CD14-positive monocyte (primary cell): ENCODE data around the gene HAS3. TPM values are rescaled to one million over a fixed set of nuclear protein-coding genes. Genes with fewer than 3 reads are reported as not detected.

Source experiments
- DNase-seq, 3 donors: peaks; one replicate each; pipeline ENCODE4 v3.0.0-alpha.2; 2011 to 2022
- H2AFZ ChIP-seq: 2 replicates; pipeline ENCODE4 v1.6.0; 2012; ENCODE audit warnings: mild to moderate bottlenecking, low read depth, low read length, inconsistent platforms; ENCODE audit not compliant: insufficient read depth, poor library complexity, severe bottlenecking
- H3K27ac ChIP-seq, 2 donors: 1 replicate in 1 of 2; 2 replicates in 1 of 2; pipeline ENCODE4 v1.5.1; 2012 to 2013; ENCODE audit warnings: low read length in 2 of 2, control low read depth in 1 of 2, inconsistent platforms in 1 of 2, low read depth in 1 of 2, mild to moderate bottlenecking in 1 of 2
- H3K27me3 ChIP-seq, 2 donors: one replicate each; pipeline versions ENCODE4 v1.6.0 to v1.6.1; 2011 to 2013; ENCODE audit warnings: low read length in 2 of 2; ENCODE audit not compliant: control insufficient read depth in 2 of 2, insufficient read depth in 2 of 2
- H3K36me3 ChIP-seq, 2 donors: replicated peaks in 1 of 2; 1 replicate in 1 of 2; 2 replicates in 1 of 2; pipeline versions ENCODE4 v1.5.1 to v1.6.1; 2012 to 2013; ENCODE audit warnings: low read length in 2 of 2, control low read depth in 1 of 2, inconsistent platforms in 1 of 2, mild to moderate bottlenecking in 1 of 2; ENCODE audit not compliant: insufficient read depth in 2 of 2, control insufficient read depth in 1 of 2
- H3K4me1 ChIP-seq, 2 donors: 1 replicate in 1 of 2; 2 replicates in 1 of 2; pipeline versions ENCODE4 v1.5.1 to v1.6.1; 2012 to 2013; ENCODE audit warnings: low read length in 2 of 2, control low read depth in 1 of 2, inconsistent platforms in 1 of 2, mild to moderate bottlenecking in 1 of 2, moderate library complexity in 1 of 2; ENCODE audit not compliant: insufficient read depth in 2 of 2, control insufficient read depth in 1 of 2
- H3K4me2 ChIP-seq: replicated peaks from 2 replicates; pipeline ENCODE3; 2012; ENCODE audit warnings: low read length, moderate library complexity, mild to moderate bottlenecking; ENCODE audit not compliant: poor library complexity, severe bottlenecking; ENCODE audit errors: extremely low read depth
- H3K4me3 ChIP-seq, 3 experiments: fragments of 200-600 bp in 1 of 3; sonication (generic) in 1 of 3; replicated peaks in 1 of 3; 1 replicate in 2 of 3; 2 replicates in 1 of 3; pipeline ENCODE4 v1.5.1; 2011 to 2013; ENCODE audit warnings: low read length in 3 of 3, mild to moderate bottlenecking in 3 of 3, control low read depth in 2 of 3, low read depth in 2 of 3, inconsistent platforms in 1 of 3, moderate library complexity in 1 of 3
- H3K79me2 ChIP-seq: 2 replicates; pipeline ENCODE4 v1.6.0; 2012; ENCODE audit warnings: mild to moderate bottlenecking, control low read depth, inconsistent platforms, low read length, moderate library complexity; ENCODE audit not compliant: insufficient read depth
- H3K9ac ChIP-seq: 2 replicates; pipeline ENCODE4 v1.6.0; 2017; ENCODE audit warnings: low read length, mild to moderate bottlenecking; ENCODE audit not compliant: insufficient read depth, poor library complexity, severe bottlenecking
- H3K9me3 ChIP-seq, 2 donors: replicated peaks in 1 of 2; 1 replicate in 1 of 2; 2 replicates in 1 of 2; pipeline versions ENCODE4 v1.5.1 to v1.6.1; 2012 to 2013; ENCODE audit warnings: low read length in 2 of 2, control low read depth in 1 of 2; ENCODE audit not compliant: control insufficient read depth in 1 of 2, insufficient read depth in 1 of 2
- H4K20me1 ChIP-seq: 2 replicates; pipeline ENCODE4 v1.6.0; 2012; ENCODE audit warnings: mild to moderate bottlenecking, low read length, control low read depth, moderate library complexity; ENCODE audit not compliant: insufficient read depth
- H3K27ac Mint-ChIP-seq, 7 donors: one replicate each; pipeline ENCODE4 v1.8.0; 2020; ENCODE audit warnings: mild to moderate bottlenecking in 7 of 7, mixed read lengths in 7 of 7, moderate library complexity in 6 of 7, inconsistent platforms in 2 of 7
- H3K27me3 Mint-ChIP-seq, 3 donors: one replicate each; pipeline ENCODE4 v1.8.0; 2021 to 2022; ENCODE audit warnings: low read depth in 3 of 3, mild to moderate bottlenecking in 3 of 3, mixed read lengths in 3 of 3, moderate library complexity in 3 of 3, inconsistent platforms in 1 of 3
- H3K36me3 Mint-ChIP-seq, 2 donors: one replicate each; pipeline ENCODE4 v1.8.0; 2020; ENCODE audit warnings: mixed read lengths in 2 of 2, inconsistent platforms in 1 of 2, mild to moderate bottlenecking in 1 of 2
- H3K4me1 Mint-ChIP-seq: one replicate; pipeline ENCODE4 v1.8.0; 2020; ENCODE audit warnings: mild to moderate bottlenecking, mixed read lengths
- H3K4me3 Mint-ChIP-seq, 2 donors: one replicate each; pipeline ENCODE4 v1.8.0; 2020; ENCODE audit warnings: mild to moderate bottlenecking in 2 of 2, mixed read lengths in 2 of 2, moderate library complexity in 1 of 2
- H3K9me3 Mint-ChIP-seq, 7 donors: one replicate each; pipeline ENCODE4 v1.8.0; 2020 to 2022; ENCODE audit warnings: mixed read lengths in 7 of 7, mild to moderate bottlenecking in 6 of 7, moderate library complexity in 6 of 7, inconsistent platforms in 2 of 7
- WGBS: methylation state at CpG from one replicate; pipeline ENCODE4 v1.1.5; 2013; ENCODE audit warnings: missing lambda C conversion rate; ENCODE audit not compliant: insufficient coverage; 5-methylcytosine and 5-hydroxymethylcytosine counted together
- intact Hi-C, 2 donors: fragments of 100-400 bp; cut with micrococcal nuclease; formaldehyde crosslinking; loops; one replicate each; pipeline versions ENCODE4 v1.15.0 to v1.15.1; 2023
- polyA plus RNA-seq, 3 donors: library from polyadenylated mRNA; depleted of rRNA in 1 of 3; unstranded in 2 of 3; stranded (reverse) in 1 of 3; fragments of 300-500 nt in 2 of 3; fragments of >200 nt in 1 of 3; fragmentation: Illumina TruSeq in 2 of 3; gene quantifications; 1 replicate in 2 of 3; 2 replicates in 1 of 3; pipeline ENCODE4 v1.2.3, GENCODE V29; 2012 to 2021
- TF ChIP-seq, protein P1 (sequence below): fragments of 200-600 bp; IDR thresholded peaks from one replicate; pipeline ENCODE4 v1.8.0; 2022; ENCODE audit warnings: antibody characterized with exemption, mild to moderate bottlenecking

Gene HAS3
- polyA plus RNA-seq, 3 donors, result 1.3 TPM; not detected in 2

DNA sequence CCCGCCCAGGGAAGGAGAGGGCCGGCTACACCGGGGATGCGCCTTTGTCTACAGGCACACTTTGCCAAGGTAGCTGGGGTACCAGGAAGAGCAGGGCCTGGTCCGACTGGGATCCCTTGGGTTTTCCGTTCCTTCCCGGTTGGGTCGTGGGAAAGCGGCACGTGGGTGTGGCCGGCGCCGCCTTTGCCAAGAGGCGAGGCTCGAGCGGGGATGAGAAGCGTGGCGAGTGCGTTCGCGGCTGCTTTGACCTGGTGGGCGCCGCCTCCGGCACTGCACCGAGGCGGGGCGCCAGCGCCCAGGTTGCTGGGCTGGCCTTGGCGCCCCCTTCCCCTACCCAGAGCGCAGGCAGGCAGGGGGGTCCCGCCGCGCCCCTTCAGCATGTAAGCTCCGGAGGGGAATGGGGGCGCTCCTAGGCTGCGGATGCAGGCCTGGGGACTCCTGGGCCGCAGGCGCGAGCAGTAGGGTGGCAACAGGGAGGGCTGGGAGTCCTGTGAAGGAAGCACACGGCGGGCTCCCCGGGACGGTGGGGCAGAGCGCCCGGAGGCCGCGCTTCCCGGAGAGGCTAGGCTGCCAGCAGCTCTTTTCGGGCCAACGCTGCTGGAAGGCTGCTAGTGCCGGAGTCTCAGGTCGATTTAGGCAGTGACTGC, 2.0 kb downstream of the HAS3 start:
- Histone ChIP-seq H3K4me2 (peak overlapping the region; percentile 56), H3K36me3 (peaks cover 12 to 19% of the 10 kb centered on the region in 2 donors), H3K27me3 (peaks cover 24 to 49% of the 10 kb centered on the region in 2 donors), H4K20me1 (peaks cover 55% of the 10 kb centered on the region), H3K79me2 (no peaks in the 10 kb centered on the region), H3K9me3 (peaks cover 0 to 7% of the 10 kb centered on the region in 2 donors), H3K9ac (no peak overlapping the region), H3K4me3 (no peak overlapping the region), H3K4me1 (peaks cover 14 to 25% of the 10 kb centered on the region in 2 donors), H3K27ac (no peak overlapping the region), H2AFZ (no peak overlapping the region)
- DNase-seq, result no peak
- peaks cover 20% of the 10 kb centered on the region for H3K4me1 Mint-ChIP-seq
- H3K36me3 Mint-ChIP-seq, result peaks cover 20 to 32% of the 10 kb centered on the region in 2 donors
- H3K4me3 Mint-ChIP-seq, result peak overlapping the region in 1 of 2 donors; percentile 76
- H3K9me3 Mint-ChIP-seq, result peaks cover 0 to 11% (median 0%) of the 10 kb centered on the region in 7 donors
- H3K27me3 Mint-ChIP-seq, result peaks cover 59 to 66% (median 61%) of the 10 kb centered on the region in 3 donors
- intact Hi-C loops, result no loop called here
- H3K27ac Mint-ChIP-seq, result no peak overlapping the region
- 6% methylated on average over 48 of the region's 52 CpGs for WGBS
- TF ChIP-seq, protein P1, sequence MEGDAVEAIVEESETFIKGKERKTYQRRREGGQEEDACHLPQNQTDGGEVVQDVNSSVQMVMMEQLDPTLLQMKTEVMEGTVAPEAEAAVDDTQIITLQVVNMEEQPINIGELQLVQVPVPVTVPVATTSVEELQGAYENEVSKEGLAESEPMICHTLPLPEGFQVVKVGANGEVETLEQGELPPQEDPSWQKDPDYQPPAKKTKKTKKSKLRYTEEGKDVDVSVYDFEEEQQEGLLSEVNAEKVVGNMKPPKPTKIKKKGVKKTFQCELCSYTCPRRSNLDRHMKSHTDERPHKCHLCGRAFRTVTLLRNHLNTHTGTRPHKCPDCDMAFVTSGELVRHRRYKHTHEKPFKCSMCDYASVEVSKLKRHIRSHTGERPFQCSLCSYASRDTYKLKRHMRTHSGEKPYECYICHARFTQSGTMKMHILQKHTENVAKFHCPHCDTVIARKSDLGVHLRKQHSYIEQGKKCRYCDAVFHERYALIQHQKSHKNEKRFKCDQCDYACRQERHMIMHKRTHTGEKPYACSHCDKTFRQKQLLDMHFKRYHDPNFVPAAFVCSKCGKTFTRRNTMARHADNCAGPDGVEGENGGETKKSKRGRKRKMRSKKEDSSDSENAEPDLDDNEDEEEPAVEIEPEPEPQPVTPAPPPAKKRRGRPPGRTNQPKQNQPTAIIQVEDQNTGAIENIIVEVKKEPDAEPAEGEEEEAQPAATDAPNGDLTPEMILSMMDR, result no peak

DNA sequence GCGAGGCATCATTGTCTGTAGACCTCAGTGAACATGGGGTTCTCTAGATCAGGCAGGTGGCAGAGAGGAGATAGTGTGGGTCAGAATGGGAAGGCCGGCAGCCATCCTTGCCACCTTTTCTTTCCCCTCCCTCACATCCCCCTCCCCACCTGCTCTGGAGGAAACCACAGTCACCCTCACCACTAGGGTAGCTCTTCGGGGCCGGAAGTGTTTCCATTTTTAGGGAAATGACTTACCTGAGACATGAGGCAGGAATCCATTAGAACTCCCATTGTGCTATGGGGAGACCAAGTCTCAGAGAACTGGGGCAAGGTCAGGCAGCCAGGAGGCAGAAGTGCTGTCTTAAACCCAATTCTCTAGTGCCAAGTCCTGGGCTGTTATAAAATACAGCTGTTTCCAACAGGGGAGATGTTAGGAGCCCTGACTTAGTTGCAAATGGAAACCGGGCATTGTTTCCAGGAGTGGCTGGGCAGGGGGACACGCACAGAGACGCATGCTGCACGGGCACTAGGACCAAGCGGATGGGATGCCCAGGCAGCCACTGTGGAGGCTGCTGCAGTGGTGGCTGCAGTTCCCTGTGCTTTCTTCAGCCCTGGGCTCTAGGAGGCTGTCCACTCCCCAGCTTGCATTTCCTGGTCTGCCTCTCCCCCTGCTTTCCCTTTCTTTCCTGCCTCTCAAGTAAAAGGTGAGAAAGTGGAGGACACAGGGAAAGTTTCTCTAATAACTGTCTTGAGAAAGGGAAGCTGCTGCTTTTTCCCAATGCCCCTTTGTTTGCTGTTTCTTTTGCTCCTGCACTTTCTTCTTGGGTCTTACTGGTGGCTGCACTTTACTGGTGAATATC, 2.8 kb downstream of the HAS3 start:
- TF ChIP-seq, protein P1, result no peak
- DNase-seq, result no peak
- peaks cover 0 to 11% (median 0%) of the 10 kb centered on the region in 7 donors for H3K9me3 Mint-ChIP-seq
- peaks cover 54 to 58% (median 55%) of the 10 kb centered on the region in 3 donors for H3K27me3 Mint-ChIP-seq
- peaks cover 20 to 32% of the 10 kb centered on the region in 2 donors for H3K36me3 Mint-ChIP-seq
- no peak overlapping the region for H2AFZ ChIP-seq
- peaks cover 0 to 7% of the 10 kb centered on the region in 2 donors for H3K9me3 ChIP-seq
- peaks cover 14 to 25% of the 10 kb centered on the region in 2 donors for H3K4me1 ChIP-seq
- no peak overlapping the region for H3K4me3 ChIP-seq
- no peak overlapping the region for H3K27ac ChIP-seq
- no peaks in the 10 kb centered on the region for H3K79me2 ChIP-seq
- peaks cover 62% of the 10 kb centered on the region for H4K20me1 ChIP-seq
- H3K27ac Mint-ChIP-seq, result no peak overlapping the region
- H3K9ac ChIP-seq, result no peak overlapping the region
- intact Hi-C loops, result no loop called here
- H3K4me2 ChIP-seq, result no peak overlapping the region
- WGBS, result 93% methylated on average over 6 of the region's 9 CpGs
- peaks cover 24 to 49% of the 10 kb centered on the region in 2 donors for H3K27me3 ChIP-seq
- H3K4me3 Mint-ChIP-seq, result peak overlapping the region in 1 of 2 donors; percentile 76
- H3K36me3 ChIP-seq, result peaks cover 12 to 19% of the 10 kb centered on the region in 2 donors
- H3K4me1 Mint-ChIP-seq, result peaks cover 23% of the 10 kb centered on the region
